GM21367 (cell line): Measurements from ENCODE around the gene CACNA1D.

Source experiments
- ATAC-seq: cut with Tn5 transposase; IDR thresholded peaks from one replicate; pipeline ENCODE4 v1.9.1; 2021; ENCODE audit not compliant: unreplicated experiment

CACNA1D gene

GRCh38 chr3:53775018-53775417, 280.6 kb downstream of the CACNA1D start:
- ATAC-seq: no peak

- ATAC-seq: no peak
Measured at GRCh38 chr3:53775834-53776251, 281.4 kb downstream of the CACNA1D start.

GRCh38 chr3:53776494-53777101, 282.2 kb downstream of the CACNA1D start:
- no peak for ATAC-seq

GRCh38 chr3:53777468-53777867, 283.1 kb downstream of the CACNA1D start:
- ATAC-seq: no peak

GRCh38 chr3:53778153-53778552, 283.7 kb downstream of the CACNA1D start:
- ATAC-seq: no peak

- no peak for ATAC-seq
Measured at GRCh38 chr3:53780171-53780570, 285.8 kb downstream of the CACNA1D start.

GRCh38 chr3:53780806-53781205, 286.4 kb downstream of the CACNA1D start:
- ATAC-seq: no peak

- no peak for ATAC-seq
Measured at GRCh38 chr3:53787016-53787415, 292.6 kb downstream of the CACNA1D start.

GRCh38 chr3:53788038-53788437, 293.6 kb downstream of the CACNA1D start:
- ATAC-seq: no peak

GRCh38 chr3:53789459-53789858, 295.0 kb downstream of the CACNA1D start:
- ATAC-seq: no peak

GRCh38 chr3:53790470-53790869, 296.1 kb downstream of the CACNA1D start:
- no peak for ATAC-seq

- ATAC-seq: no peak
Measured at GRCh38 chr3:53791317-53791716, 296.9 kb downstream of the CACNA1D start.

GRCh38 chr3:53792866-53793265, 298.5 kb downstream of the CACNA1D start:
- ATAC-seq: no peak

GRCh38 chr3:53794597-53794996, 300.2 kb downstream of the CACNA1D start:
- no peak for ATAC-seq

- ATAC-seq: no peak
Measured at GRCh38 chr3:53795176-53795575, 300.8 kb downstream of the CACNA1D start.

GRCh38 chr3:53795789-53796560, 301.6 kb downstream of the CACNA1D start:
- no peak for ATAC-seq

GRCh38 chr3:53798144-53798543, 303.7 kb downstream of the CACNA1D start:
- ATAC-seq: no peak

- ATAC-seq: no peak
Measured at GRCh38 chr3:53799338-53799865, 305.0 kb downstream of the CACNA1D start.

GRCh38 chr3:53800041-53800906, 305.9 kb downstream of the CACNA1D start:
- no peak for ATAC-seq

- ATAC-seq: no peak
Measured at GRCh38 chr3:53801319-53801718, 306.9 kb downstream of the CACNA1D start.

- ATAC-seq: no peak
Measured at GRCh38 chr3:53802256-53802880, 308.0 kb downstream of the CACNA1D start.
